ENCODE results near the gene ZNF362.

GRCh38 chr1:33295023-33295422, 38.7 kb downstream of the ZNF362 start:
- TF ChIP-seq HOXD13 (CRISPR knock-in tag; IDR thresholded peaks at IDR 0.05; ENCODE audit: borderline replicate concordance) = no peak
- no peak for TF ChIP-seq CTCF (tag by site-specific recombination; IDR thresholded peaks at IDR 0.05)
- TF ChIP-seq ZNF571 (tag by site-specific recombination; IDR thresholded peaks at IDR 0.05) = no peak
- no peak for TF ChIP-seq ZNF777 (tag by site-specific recombination; IDR thresholded peaks at IDR 0.05; ENCODE audit: borderline replicate concordance)
- no peak for TF ChIP-seq ZNF184 (tag by site-specific recombination; IDR thresholded peaks at IDR 0.05)
- TF ChIP-seq BCL11A (tag by site-specific recombination; IDR thresholded peaks at IDR 0.05; ENCODE audit: low read depth) = no peak
- TF ChIP-seq ELK4 (IDR thresholded peaks at IDR 0.05; ENCODE audit: borderline replicate concordance, low read depth, low read length) = no peak
- no peak for TF ChIP-seq ZXDB (tag by site-specific recombination; IDR thresholded peaks at IDR 0.05)

All from HEK293 (cell line).